Nephron (organoid): ENCODE data around the gene POU2F3.

ENCODE experiments used
- H3K27ac Mint-ChIP-seq, 3 experiments: 2 replicates each; pipeline ENCODE4 v1.8.0; 2020; ENCODE audit warnings: mixed read lengths in 3 of 3, mild to moderate bottlenecking in 2 of 3, moderate library complexity in 1 of 3
- H3K27me3 Mint-ChIP-seq: 2 replicates; pipeline ENCODE4 v1.8.0; 2021; ENCODE audit warnings: low read depth, mild to moderate bottlenecking, moderate library complexity, mixed read lengths
- H3K36me3 Mint-ChIP-seq: 2 replicates; pipeline ENCODE4 v1.8.0; 2020; ENCODE audit warnings: low read depth, mixed read lengths
- H3K4me1 Mint-ChIP-seq: 2 replicates; pipeline ENCODE4 v1.8.0; 2020; ENCODE audit warnings: mixed read lengths
- H3K4me3 Mint-ChIP-seq, 3 experiments: 2 replicates each; pipeline ENCODE4 v1.8.0; 2020; ENCODE audit warnings: mild to moderate bottlenecking in 3 of 3, mixed read lengths in 3 of 3, moderate library complexity in 2 of 3
- H3K9me3 Mint-ChIP-seq: 2 replicates; pipeline ENCODE4 v1.8.0; 2020; ENCODE audit warnings: mixed read lengths
- TF ChIP-seq, protein P1 (sequence below), 3 experiments: fragments of 200-600 bp; sonication (generic); IDR thresholded peaks; one replicate each; pipeline ENCODE4 v1.5.0; 2021; ENCODE audit warnings: antibody characterized with exemption in 3 of 3; ENCODE audit not compliant: unreplicated experiment in 3 of 3

Gene POU2F3

DNA sequence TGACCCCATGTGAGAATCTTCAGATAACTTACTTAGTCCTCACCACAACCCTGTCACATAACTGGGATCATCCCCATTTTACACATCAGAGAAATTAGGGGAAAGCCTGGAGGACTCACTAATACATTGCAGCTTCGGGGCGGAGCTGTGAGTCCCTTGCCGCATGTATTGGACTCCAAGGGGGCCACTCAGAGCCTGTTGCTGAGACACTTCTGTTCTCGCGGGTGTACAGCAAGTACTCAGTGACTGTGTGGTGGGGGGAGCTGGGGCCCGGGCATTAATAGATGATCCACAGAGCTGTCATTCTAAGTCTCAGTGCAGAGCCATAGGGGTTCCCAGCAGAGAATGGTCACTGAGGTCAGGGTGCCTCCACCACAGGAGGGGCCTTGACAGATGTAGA is 15.6 kb upstream of the POU2F3 start:
- Mint-ChIP-seq H3K4me1 (peaks cover 33% of the 10 kb centered on the region), H3K4me3 (peak overlapping the region in 2 of 3 experiments; percentile 61 to 64), H3K9me3 (no peaks in the 10 kb centered on the region), H3K27me3 (peaks cover 15% of the 10 kb centered on the region), H3K36me3 (peaks cover 35% of the 10 kb centered on the region), H3K27ac (peak overlapping the region; percentile 87 to 97 (median 88))
- TF ChIP-seq, protein P1, sequence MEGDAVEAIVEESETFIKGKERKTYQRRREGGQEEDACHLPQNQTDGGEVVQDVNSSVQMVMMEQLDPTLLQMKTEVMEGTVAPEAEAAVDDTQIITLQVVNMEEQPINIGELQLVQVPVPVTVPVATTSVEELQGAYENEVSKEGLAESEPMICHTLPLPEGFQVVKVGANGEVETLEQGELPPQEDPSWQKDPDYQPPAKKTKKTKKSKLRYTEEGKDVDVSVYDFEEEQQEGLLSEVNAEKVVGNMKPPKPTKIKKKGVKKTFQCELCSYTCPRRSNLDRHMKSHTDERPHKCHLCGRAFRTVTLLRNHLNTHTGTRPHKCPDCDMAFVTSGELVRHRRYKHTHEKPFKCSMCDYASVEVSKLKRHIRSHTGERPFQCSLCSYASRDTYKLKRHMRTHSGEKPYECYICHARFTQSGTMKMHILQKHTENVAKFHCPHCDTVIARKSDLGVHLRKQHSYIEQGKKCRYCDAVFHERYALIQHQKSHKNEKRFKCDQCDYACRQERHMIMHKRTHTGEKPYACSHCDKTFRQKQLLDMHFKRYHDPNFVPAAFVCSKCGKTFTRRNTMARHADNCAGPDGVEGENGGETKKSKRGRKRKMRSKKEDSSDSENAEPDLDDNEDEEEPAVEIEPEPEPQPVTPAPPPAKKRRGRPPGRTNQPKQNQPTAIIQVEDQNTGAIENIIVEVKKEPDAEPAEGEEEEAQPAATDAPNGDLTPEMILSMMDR (IDR thresholded peaks at IDR 0.05; ENCODE audit: unreplicated experiment in 3 of 3), result no peak

DNA sequence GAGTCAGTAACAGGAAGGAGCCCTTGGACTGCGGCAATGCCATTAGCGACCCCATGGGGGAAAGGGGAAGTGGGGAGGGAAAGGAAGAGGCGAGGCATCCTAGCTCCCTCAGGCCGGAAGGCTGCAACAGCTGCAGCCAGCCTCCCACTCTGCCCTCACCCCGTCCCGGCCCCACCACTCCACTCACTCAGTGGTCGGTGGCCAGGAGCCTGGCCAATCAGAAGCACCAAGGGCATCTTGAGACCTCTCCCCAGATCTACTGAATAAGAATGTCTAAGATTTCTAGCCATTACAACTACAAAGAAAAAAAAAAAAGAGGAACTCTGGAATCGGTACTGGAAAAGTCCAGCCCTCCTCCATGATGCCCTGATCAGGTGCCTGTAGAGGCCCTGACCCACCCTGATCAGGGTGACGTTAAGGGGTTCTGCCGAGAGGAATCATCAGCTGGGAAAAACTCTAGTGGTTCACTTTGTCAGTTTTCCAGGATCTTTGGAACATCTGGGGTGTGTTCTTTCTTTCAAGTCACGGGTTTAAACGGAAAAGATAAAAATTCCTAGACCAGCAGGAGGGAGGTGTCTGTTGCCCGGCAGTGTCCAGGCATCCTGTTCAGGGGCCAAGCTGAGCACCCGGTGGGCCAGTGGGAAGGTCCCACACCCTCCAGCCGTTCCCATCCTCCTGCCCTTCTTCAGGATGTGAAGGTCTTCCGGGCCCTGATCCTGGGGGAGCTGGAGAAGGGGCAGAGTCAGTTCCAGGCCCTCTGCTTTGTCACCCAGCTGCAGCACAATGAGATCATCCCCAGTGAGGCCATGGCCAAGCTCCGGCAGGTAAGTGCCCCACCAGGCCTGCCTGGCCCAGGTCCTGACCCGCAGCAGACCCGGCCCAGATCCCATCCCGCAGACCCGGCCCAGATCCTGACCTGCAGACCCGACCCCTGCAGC is 14.7 kb upstream of the POU2F3 start:
- Mint-ChIP-seq H3K36me3 (peaks cover 36% of the 10 kb centered on the region), H3K9me3 (no peaks in the 10 kb centered on the region), H3K4me3 (peak overlapping the region in 2 of 3 experiments; percentile 24 to 47), H3K27ac (peak overlapping the region; percentile 87 to 97 (median 88)), H3K27me3 (peaks cover 16% of the 10 kb centered on the region), H3K4me1 (peaks cover 31% of the 10 kb centered on the region)
- TF ChIP-seq, protein P1 (IDR thresholded peaks at IDR 0.05; ENCODE audit: unreplicated experiment in 3 of 3), result no peak

DNA sequence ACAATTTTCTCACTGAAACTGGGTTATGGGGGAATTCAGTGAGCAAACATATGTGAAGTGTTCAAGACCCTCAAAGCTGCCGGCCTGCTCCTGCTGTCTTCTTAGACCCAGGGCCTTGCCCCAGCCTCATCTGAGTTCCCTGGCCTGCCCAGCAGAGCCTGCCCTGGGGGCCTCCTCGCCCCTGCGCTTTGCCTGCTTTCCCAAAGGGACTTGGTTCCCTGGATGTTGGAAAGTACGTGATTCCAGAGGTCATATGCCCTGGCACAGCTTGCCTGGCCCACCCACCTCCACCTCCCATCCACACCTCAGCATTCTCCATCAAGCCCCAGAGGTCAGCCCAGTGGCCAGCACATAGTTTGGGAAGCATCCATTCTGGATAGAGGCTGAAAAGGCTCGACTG is 13.7 kb upstream of the POU2F3 start:
- TF ChIP-seq, protein P1 (IDR thresholded peaks at IDR 0.05; ENCODE audit: unreplicated experiment in 3 of 3), result no peak
- no peak overlapping the region for H3K4me3 Mint-ChIP-seq
- peaks cover 28% of the 10 kb centered on the region for H3K4me1 Mint-ChIP-seq
- H3K27ac Mint-ChIP-seq, result peak overlapping the region; percentile 87 to 97 (median 88)
- H3K36me3 Mint-ChIP-seq, result peaks cover 33% of the 10 kb centered on the region
- H3K27me3 Mint-ChIP-seq, result peaks cover 15% of the 10 kb centered on the region
- no peaks in the 10 kb centered on the region for H3K9me3 Mint-ChIP-seq

DNA sequence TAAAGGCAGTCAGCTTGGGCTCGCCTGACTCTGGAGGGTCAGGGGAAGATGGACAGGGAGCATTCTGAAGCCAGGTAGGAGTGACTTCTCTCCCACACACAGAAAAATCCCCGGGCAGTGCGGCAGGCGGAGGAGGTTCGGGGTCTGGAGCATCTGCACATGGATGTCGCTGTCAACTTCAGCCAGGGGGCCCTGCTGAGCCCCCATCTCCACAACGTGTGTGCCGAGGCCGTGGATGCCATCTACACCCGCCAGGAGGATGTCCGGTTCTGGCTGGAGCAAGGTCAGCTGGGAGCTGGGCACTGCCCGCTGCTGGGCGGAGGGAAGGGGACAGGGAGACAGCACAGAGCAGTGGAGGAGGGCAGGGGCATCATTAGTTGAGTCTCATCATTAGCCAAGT is 13.2 kb upstream of the POU2F3 start:
- H3K4me1 Mint-ChIP-seq, result peaks cover 28% of the 10 kb centered on the region
- H3K36me3 Mint-ChIP-seq, result peaks cover 33% of the 10 kb centered on the region
- no peak overlapping the region for H3K4me3 Mint-ChIP-seq
- no peak overlapping the region for H3K27ac Mint-ChIP-seq
- peaks cover 15% of the 10 kb centered on the region for H3K27me3 Mint-ChIP-seq
- TF ChIP-seq, protein P1 (IDR thresholded peaks at IDR 0.05; ENCODE audit: unreplicated experiment in 3 of 3), result no peak
- no peaks in the 10 kb centered on the region for H3K9me3 Mint-ChIP-seq

DNA sequence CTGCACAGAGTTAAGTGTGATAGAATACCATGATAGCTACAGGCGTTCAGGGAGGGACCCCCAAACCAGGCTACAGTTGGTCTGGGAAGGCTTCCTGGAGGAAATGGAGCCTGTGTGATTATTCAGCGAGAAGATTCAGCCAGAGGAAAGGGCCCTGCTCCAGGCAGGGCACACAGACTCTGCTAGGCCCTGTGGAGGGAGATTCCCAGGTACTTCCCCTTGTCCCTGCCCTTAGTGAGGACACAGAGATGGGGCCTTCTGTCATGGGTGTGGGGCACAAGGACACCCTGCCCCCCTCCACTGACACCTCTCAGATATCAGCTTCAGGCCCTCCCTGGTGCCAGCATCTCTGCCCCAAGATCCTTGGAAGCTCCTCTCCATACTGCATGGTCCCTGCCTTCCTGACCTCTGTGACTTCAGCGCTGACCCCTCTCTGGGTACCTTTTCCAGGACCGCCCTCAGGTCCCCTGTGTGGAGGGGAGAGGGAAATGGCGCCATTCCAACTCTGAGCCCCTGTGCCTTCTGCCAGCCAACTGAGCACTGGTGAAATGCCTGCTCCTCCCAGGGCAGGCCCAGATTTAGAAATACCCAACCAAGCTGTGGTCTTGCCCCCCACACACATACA is 12.6 kb upstream of the POU2F3 start:
- Mint-ChIP-seq H3K36me3 (peaks cover 33% of the 10 kb centered on the region), H3K9me3 (no peaks in the 10 kb centered on the region)

More for the DNA sequence above, 12.6 kb upstream of the POU2F3 start:
- TF ChIP-seq, protein P1 (IDR thresholded peaks at IDR 0.05; ENCODE audit: unreplicated experiment in 3 of 3), result no peak
- no peak overlapping the region for H3K4me3 Mint-ChIP-seq
- H3K27me3 Mint-ChIP-seq, result peaks cover 16% of the 10 kb centered on the region
- H3K27ac Mint-ChIP-seq, result peak overlapping the region in 1 of 3 experiments; percentile 58
- peaks cover 28% of the 10 kb centered on the region for H3K4me1 Mint-ChIP-seq
